ENCODE data around the gene SKA2. TPM values are rescaled to one million over a fixed set of nuclear protein-coding genes. Genes with fewer than 3 reads are reported as not detected.

SKA2 gene
- 10 to 100 TPM; 53.0 to 59.3 TPM for total RNA-seq

GRCh38 chr17:59154721-59155438 lies at the start of gene SKA2:
Gene SKA2, minus strand, starts transcription at chr17:59155186. Its CDS starts 23 bp downstream, at chr17:59155163.

GRCh38 chr17:59155439-59156177 lies 622 bp upstream of the SKA2 start, which contains the start of gene PRR11:
Gene PRR11, plus strand, starts transcription at chr17:59155746. Its CDS starts 14,007 bp downstream, at chr17:59169753.

GRCh38 chr17:59106463-59107305 lies 48.3 kb downstream of the SKA2 start, which contains the start of gene TRIM37:
Gene TRIM37, minus strand, starts transcription at chr17:59106880. Its CDS starts 419 bp downstream, at chr17:59106461.

Small RNAs within 50 kb of the gene (small RNA-seq; reads per million reads assigned to genes)
- gene MIR301A = 1,907 to 2,628 reads per million in 2 donors
- 385 to 486 reads per million in 2 donors for gene MIR454
- 3.5 to 9.7 reads per million in 2 donors for gene RNU2-58P

Other genes starting within 250 kb of the SKA2 start
- gene TRIM37, start 48.3 kb downstream of the SKA2 start, total RNA-seq = 10 to 100 TPM; 35.1 to 37.6 TPM
- gene PRR11, start 560 bp upstream of the SKA2 start, total RNA-seq = 100 to 1,000 TPM in 1 of 2 donors, 10 to 100 TPM in 1; 25.3 to 474 TPM
- 10 to 100 TPM; 33.6 to 34.1 TPM for gene SMG8, start 54.8 kb upstream of the SKA2 start, total RNA-seq
- 1 to 10 TPM; 2.0 to 2.1 TPM for gene GDPD1, start 65.3 kb upstream of the SKA2 start, total RNA-seq
- 1 to 10 TPM; 3.3 to 8.9 TPM for gene YPEL2, start 176.5 kb upstream of the SKA2 start, total RNA-seq

All from melanocyte of skin (primary cell).